RWPE1 (cell line): ENCODE data around the gene SLC9C1.

Experiments used
- CTCF ChIA-PET: fragments of 350-600 bp; sonication (Branson Sonifier 250); formaldehyde crosslinking; extraction: SDS; loops from one replicate; lab custom pipeline; 2021; lab: Yijun Ruan, JAX
- POLR2A ChIA-PET: fragments of 400-600 bp; formaldehyde crosslinking; extraction: SDS; loops from one replicate; lab custom pipeline; 2020; ENCODE audit warnings: antibody characterized with exemption; ENCODE audit not compliant: low non-redundant PET; lab: Yijun Ruan, JAX
- DNase-seq: peaks from one replicate; pipeline ENCODE4 v3.0.0; 2012; ENCODE audit warnings: low spot score
- H3K27ac ChIP-seq: fragments of 450-650 bp; 2 replicates; pipeline ENCODE4 v1.5.1; 2017
- CTCF ChIP-seq: fragments of 450-650 bp; conservative IDR thresholded peaks from 2 replicates; pipeline ENCODE4 v1.5.1; 2017; ENCODE audit warnings: low read depth, mild to moderate bottlenecking

SLC9C1 gene

GRCh38 chr3:112335434-112335781, 41.4 kb upstream of the SLC9C1 start:
- ChIA-PET CTCF (no interaction called here), POLR2A (interaction anchor here (0.6 kb wide), 1 partner anchor 60 kb away, joined by 4 read pairs; no protein-coding TSS in a partner anchor)
- no peak overlapping the region for H3K27ac ChIP-seq
- DNase-seq, result no peak
- TF ChIP-seq CTCF, result no peak

- TF ChIP-seq CTCF, result no peak
- CTCF ChIA-PET, result interaction anchor here (0.8 kb wide), 1 partner anchor 35 kb away, joined by 3 read pairs; no protein-coding TSS in a partner anchor
- no peak overlapping the region for H3K27ac ChIP-seq
- DNase-seq, result no peak
- POLR2A ChIA-PET, result interaction anchor here (0.6 kb wide), 1 partner anchor 60 kb away, joined by 4 read pairs; no protein-coding TSS in a partner anchor
Observed at GRCh38 chr3:112334691-112335433, 40.8 kb upstream of the SLC9C1 start.

- ChIA-PET POLR2A (no interaction called here), CTCF (interaction anchor here (0.6 to 1.0 kb wide), 5 partner anchors 27 to 528 kb away, joined by 3 to 4 read pairs (median 3); partner anchors contain the start of gene SLC9C1)
- no peak for TF ChIP-seq CTCF
- H3K27ac ChIP-seq, result no peak overlapping the region
- DNase-seq, result no peak
Observed at GRCh38 chr3:112333381-112334317, 39.6 kb upstream of the SLC9C1 start.

GRCh38 chr3:112333002-112333380, 39.0 kb upstream of the SLC9C1 start, which contains the start of gene CD200:
CD200 (plus strand) TSS chr3:112333156; CDS start chr3:112333213, 57 bp downstream.
- TF ChIP-seq CTCF, result no peak
- CTCF ChIA-PET, result interaction anchor here (0.6 to 1.0 kb wide), 4 partner anchors 28 to 221 kb away, joined by 3 to 4 read pairs (median 3); partner anchors contain the start of gene SLC9C1
- H3K27ac ChIP-seq, result no peak within 1 kb of the TSS
- POLR2A ChIA-PET, result no interaction called here
- DNase-seq, result no peak

GRCh38 chr3:112331851-112332250, 37.8 kb upstream of the SLC9C1 start:
- CTCF ChIA-PET, result interaction anchor here (0.6 kb wide), 1 partner anchor 199 kb away, joined by 3 read pairs; no protein-coding TSS in a partner anchor

More at GRCh38 chr3:112331851-112332250, 37.8 kb upstream of the SLC9C1 start:
- DNase-seq, result no peak
- no peak for TF ChIP-seq CTCF
- no peak overlapping the region for H3K27ac ChIP-seq
- POLR2A ChIA-PET, result no interaction called here
